Measurements from ENCODE around the gene CDYL. TPM values are rescaled to one million over a fixed set of nuclear protein-coding genes. Genes with fewer than 3 reads are reported as not detected.
A peak's percentile ranks its signal among the peaks of the same experiment; 100 is the strongest.
"Not testable (repeated sequence)": the region's sequence is repeated elsewhere in the genome, so short reads cannot be mapped to it uniquely, and the experiment has no call there.

The CDYL gene
- total and polyA plus RNA-seq, 7 donors: 14.2 to 82.8 (median 37.9) TPM

DNA sequence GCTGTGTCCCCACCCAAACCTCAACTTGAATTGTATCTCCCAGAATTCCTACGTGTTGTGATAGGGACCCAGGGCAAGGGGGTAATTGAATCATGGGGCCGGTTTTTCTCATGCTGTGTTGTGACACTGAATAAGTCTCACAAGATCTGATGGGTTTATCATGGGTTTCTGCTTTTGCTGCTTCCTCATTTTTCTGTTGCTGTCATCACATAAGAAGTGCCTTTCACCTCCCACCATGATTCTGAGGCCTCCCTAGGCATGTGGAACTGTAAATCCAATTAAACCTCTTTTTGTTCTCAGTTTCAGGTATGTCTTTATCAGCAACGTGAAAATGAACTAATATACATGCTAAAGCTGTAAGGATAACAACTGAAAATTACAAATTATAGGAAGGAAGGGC lies 88.3 kb downstream of the CDYL start:
- Histone ChIP-seq H3K4me1 (peaks cover 0 to 2% (median under 1%) of the 10 kb centered on the region in 4 donors), H3K36me3 (no peaks in the 10 kb centered on the region), H3K9me3 (peaks cover 0 to 9% (median 2%) of the 10 kb centered on the region in 4 donors), H3K4me3 (no peak overlapping the region), H3K27ac (no peak overlapping the region), H3K27me3 (no peaks in the 10 kb centered on the region)
- WGBS, 2 donors: 89 to 93% methylated on average over 3 of the region's 3 CpGs
- DNase-seq: no peak
- intact Hi-C loops (cut with DNase I): no loop called here
- TF ChIP-seq POLR2A (IDR thresholded peaks at IDR 0.05) (no peak), EP300 (IDR thresholded peaks at IDR 0.05) (no peak), POLR2AphosphoS5 (IDR thresholded peaks at IDR 0.05) (no peak)
- TF ChIP-seq, protein P1, sequence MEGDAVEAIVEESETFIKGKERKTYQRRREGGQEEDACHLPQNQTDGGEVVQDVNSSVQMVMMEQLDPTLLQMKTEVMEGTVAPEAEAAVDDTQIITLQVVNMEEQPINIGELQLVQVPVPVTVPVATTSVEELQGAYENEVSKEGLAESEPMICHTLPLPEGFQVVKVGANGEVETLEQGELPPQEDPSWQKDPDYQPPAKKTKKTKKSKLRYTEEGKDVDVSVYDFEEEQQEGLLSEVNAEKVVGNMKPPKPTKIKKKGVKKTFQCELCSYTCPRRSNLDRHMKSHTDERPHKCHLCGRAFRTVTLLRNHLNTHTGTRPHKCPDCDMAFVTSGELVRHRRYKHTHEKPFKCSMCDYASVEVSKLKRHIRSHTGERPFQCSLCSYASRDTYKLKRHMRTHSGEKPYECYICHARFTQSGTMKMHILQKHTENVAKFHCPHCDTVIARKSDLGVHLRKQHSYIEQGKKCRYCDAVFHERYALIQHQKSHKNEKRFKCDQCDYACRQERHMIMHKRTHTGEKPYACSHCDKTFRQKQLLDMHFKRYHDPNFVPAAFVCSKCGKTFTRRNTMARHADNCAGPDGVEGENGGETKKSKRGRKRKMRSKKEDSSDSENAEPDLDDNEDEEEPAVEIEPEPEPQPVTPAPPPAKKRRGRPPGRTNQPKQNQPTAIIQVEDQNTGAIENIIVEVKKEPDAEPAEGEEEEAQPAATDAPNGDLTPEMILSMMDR (IDR thresholded peaks at IDR 0.05): no peak

DNA sequence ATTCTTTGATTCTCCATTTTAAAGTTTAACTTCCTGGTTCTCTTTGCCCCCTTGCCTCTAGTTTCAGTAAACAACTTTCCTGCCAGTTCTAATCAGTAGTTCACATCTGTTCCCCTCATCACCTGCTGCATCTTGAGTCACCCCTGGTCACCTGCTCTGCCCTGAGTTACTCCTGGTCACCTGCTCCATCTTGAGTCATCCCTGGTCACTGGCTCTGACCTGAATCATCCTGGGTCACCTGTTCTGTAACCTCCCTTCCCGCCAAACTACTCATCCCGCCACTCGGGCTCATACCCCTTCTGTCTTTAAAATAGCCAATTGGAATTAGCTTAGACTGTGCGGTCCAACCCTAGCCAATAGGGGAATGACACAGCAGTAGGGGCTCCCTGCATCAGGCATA lies 88.8 kb downstream of the CDYL start:
- DNase-seq; H3K36me3 ChIP-seq; intact Hi-C loops (cut with DNase I); H3K9me3 ChIP-seq; H3K4me1 ChIP-seq; H3K27ac ChIP-seq; H3K27me3 ChIP-seq; H3K4me3 ChIP-seq: not testable (repeated sequence)
- 96 to 97% methylated on average over 4 of the region's 4 CpGs for WGBS, 2 donors

DNA sequence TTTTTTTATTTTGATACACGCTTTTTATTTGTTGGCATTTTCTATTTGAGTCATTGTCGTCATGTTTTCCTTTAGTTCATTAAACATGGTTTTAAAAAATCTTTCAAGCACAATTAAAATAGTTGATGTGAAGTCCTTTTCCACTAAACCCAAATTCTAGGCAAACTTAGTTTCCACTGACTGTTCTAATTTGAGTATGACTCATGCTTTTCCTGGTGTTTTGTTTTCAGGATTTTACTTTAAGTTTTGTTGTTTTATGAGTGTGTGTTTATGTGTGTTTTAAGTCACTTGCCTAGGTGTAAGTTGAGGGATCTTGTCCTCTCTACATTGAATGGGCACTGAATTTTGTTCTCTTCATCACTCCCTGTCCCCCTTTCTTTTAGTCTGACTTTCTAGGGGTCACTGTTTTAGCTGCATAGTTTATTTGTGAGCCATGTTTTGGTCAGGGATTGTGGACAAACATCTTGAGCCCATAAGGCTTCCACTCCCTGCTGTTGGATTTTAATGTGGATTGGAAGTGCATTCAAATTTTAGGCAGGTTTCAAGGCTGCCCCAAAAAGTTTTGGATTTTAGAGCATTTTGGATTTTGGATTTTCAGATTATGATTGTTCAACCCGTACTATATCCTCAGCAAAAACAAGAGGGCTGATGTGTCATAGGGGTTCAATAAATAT lies 94.8 kb downstream of the CDYL start:
- no peak for DNase-seq
- Histone ChIP-seq H3K4me1 (peaks cover 0 to 30% (median 21%) of the 10 kb centered on the region in 4 donors), H3K27ac (no peak overlapping the region), H3K36me3 (no peaks in the 10 kb centered on the region), H3K27me3 (no peaks in the 10 kb centered on the region), H3K9me3 (peaks cover 0 to 5% (median 2%) of the 10 kb centered on the region in 4 donors), H3K4me3 (no peak overlapping the region)
- WGBS, 2 donors: 92 to 95% methylated on average over 3 of the region's 3 CpGs
- TF ChIP-seq POLR2AphosphoS5 (IDR thresholded peaks at IDR 0.05): no peak
- TF ChIP-seq EP300 (IDR thresholded peaks at IDR 0.05): no peak
- intact Hi-C loops (cut with DNase I): no loop called here

DNA sequence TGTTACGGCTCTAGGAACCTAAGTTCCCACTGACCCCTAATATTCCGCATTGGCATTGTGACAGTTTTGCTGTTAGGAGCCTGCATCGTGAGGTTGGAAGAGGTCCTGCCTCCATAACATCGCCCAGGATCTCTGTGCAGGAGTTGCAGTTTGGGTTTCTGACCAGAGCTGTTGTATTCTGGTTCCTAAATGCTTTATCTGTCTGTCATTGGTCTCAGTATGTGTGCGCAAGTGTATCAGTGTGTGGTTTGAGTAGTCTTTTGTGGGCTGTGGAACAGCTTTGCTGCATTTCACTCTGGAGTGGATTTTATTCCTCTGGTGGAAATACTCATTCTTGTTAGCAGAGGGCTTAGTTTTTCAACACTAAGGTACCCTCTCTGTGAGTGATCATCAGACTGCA lies 95.6 kb downstream of the CDYL start:
- intact Hi-C loops (cut with DNase I): no loop called here
- 97% methylated on average over 5 of the region's 5 CpGs for WGBS, 2 donors
- DNase-seq: no peak
- H3K4me1 ChIP-seq: peaks cover 0 to 38% (median 30%) of the 10 kb centered on the region in 4 donors
- no peak overlapping the region for H3K27ac ChIP-seq
- no peak overlapping the region for H3K4me3 ChIP-seq
- H3K9me3 ChIP-seq: peaks cover 0 to 5% (median 2%) of the 10 kb centered on the region in 4 donors
- TF ChIP-seq, protein P1 (IDR thresholded peaks at IDR 0.05): no peak
- TF ChIP-seq POLR2AphosphoS5 (IDR thresholded peaks at IDR 0.05) (no peak), POLR2A (IDR thresholded peaks at IDR 0.05) (no peak), EP300 (IDR thresholded peaks at IDR 0.05) (no peak)
- no peaks in the 10 kb centered on the region for H3K36me3 ChIP-seq
- H3K27me3 ChIP-seq: no peaks in the 10 kb centered on the region

DNA sequence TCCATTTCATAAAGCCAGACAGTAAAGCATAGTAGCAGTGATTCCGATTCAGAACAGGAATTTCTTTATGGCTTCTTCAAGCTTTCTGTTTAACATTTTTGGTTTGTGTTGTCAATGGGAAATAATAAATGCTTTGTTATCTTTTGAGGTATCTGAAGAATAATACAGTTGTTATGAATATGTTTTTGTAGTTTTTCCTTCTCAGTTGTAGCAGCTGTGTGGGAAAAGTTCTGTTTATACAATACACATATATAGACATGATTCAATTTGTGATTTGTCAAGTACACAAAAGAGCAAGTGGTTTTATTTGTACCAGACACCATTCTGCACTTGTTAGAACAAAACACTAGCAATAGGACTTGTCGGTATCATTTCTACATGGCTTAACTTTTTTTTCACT lies 96.6 kb downstream of the CDYL start:
- 40 to 63% methylated on average over 2 of the region's 2 CpGs for WGBS, 2 donors
- intact Hi-C loops (cut with DNase I): no loop called here

More for the DNA sequence above, 96.6 kb downstream of the CDYL start:
- H3K27ac ChIP-seq: peak overlapping the region in 1 of 4 donors; percentile 30
- TF ChIP-seq POLR2AphosphoS5 (IDR thresholded peaks at IDR 0.05): no peak
- TF ChIP-seq EP300 (IDR thresholded peaks at IDR 0.05): no peak
- TF ChIP-seq, protein P1 (IDR thresholded peaks at IDR 0.05): no peak
- no peak for TF ChIP-seq POLR2A (IDR thresholded peaks at IDR 0.05)
- no peaks in the 10 kb centered on the region for H3K36me3 ChIP-seq
- peaks cover 0 to 48% (median 35%) of the 10 kb centered on the region in 4 donors for H3K4me1 ChIP-seq
- DNase-seq: no peak
- no peak overlapping the region for H3K4me3 ChIP-seq
- H3K27me3 ChIP-seq: no peaks in the 10 kb centered on the region
- H3K9me3 ChIP-seq: peaks cover 0 to 3% (median under 1%) of the 10 kb centered on the region in 4 donors
